HG03066 (cell line): Measurements from ENCODE around the gene ATP8B3.

Experiments used
- ATAC-seq: cut with Tn5 transposase; IDR thresholded peaks from one replicate; pipeline ENCODE4 v1.9.1; 2021; ENCODE audit warnings: low read depth; ENCODE audit not compliant: unreplicated experiment

Gene ATP8B3

GRCh38 chr19:1749373-1750342, 62.4 kb downstream of the ATP8B3 start:
- no peak for ATAC-seq

- ATAC-seq = no peak
These were observed 63.2 kb downstream of the ATP8B3 start for GRCh38 chr19:1748873-1749341.

- no peak for ATAC-seq
These were observed 63.8 kb downstream of the ATP8B3 start for GRCh38 chr19:1748115-1748872.

GRCh38 chr19:1747285-1748114, 64.6 kb downstream of the ATP8B3 start:
- ATAC-seq = no peak

GRCh38 chr19:1746401-1747284, 65.4 kb downstream of the ATP8B3 start:
- no peak for ATAC-seq

GRCh38 chr19:1745589-1746031, 66.5 kb downstream of the ATP8B3 start:
- no peak for ATAC-seq

- ATAC-seq = no peak
These were observed 67.1 kb downstream of the ATP8B3 start for GRCh38 chr19:1744822-1745563.

- ATAC-seq = no peak
These were observed 67.9 kb downstream of the ATP8B3 start for GRCh38 chr19:1744133-1744665.

GRCh38 chr19:1742989-1743696, 68.9 kb downstream of the ATP8B3 start:
- ATAC-seq = no peak

- no peak for ATAC-seq
These were observed 72.0 kb downstream of the ATP8B3 start for GRCh38 chr19:1739960-1740629.

GRCh38 chr19:1736927-1737326, 75.1 kb downstream of the ATP8B3 start:
- ATAC-seq = no peak

- no peak for ATAC-seq
These were observed 75.8 kb downstream of the ATP8B3 start for GRCh38 chr19:1736280-1736679.

GRCh38 chr19:1734321-1734966, 77.6 kb downstream of the ATP8B3 start:
- ATAC-seq = no peak
